SK-N-SH treated with all-trans-retinoic acid at 6 μM for 48 hours (cell line): ENCODE data around the gene AACS.

Source experiments
- ARNTL ChIP-seq: fragments of 450-650 bp; formaldehyde crosslinking; IDR thresholded peaks from 2 replicates; pipeline ENCODE4 v1.5.0; 2020; ENCODE audit warnings: low read depth, mild to moderate bottlenecking, moderate library complexity, borderline replicate concordance
- BACH2 ChIP-seq: fragments of 250-450 bp; sonication (Bioruptor Pico); IDR thresholded peaks from 2 replicates; pipeline ENCODE4 v1.9.0; 2021; ENCODE audit warnings: mild to moderate bottlenecking, borderline replicate concordance
- CSRNP3 ChIP-seq: fragments of 250-450 bp; sonication (Bioruptor Pico); IDR thresholded peaks from 2 replicates; pipeline ENCODE4 v1.5.1; 2021; ENCODE audit warnings: mild to moderate bottlenecking, moderate library complexity
- ESRRG ChIP-seq: fragments of 250-450 bp; sonication (Bioruptor Pico); IDR thresholded peaks from 2 replicates; pipeline ENCODE4 v1.6.1; 2021; ENCODE audit warnings: mild to moderate bottlenecking
- GLIS3 ChIP-seq: fragments of 250-450 bp; sonication (Bioruptor Pico); IDR thresholded peaks from 2 replicates; pipeline ENCODE4 v1.5.0; 2020; ENCODE audit warnings: mild to moderate bottlenecking, moderate library complexity
- ISL1 ChIP-seq: fragments of 250-450 bp; sonication (Bioruptor Pico); IDR thresholded peaks from 2 replicates; pipeline ENCODE4 v2.1.2; 2022; ENCODE audit warnings: mild to moderate bottlenecking, moderate library complexity
- PATZ1 ChIP-seq: fragments of 250-450 bp; sonication (Bioruptor Pico); IDR thresholded peaks from 2 replicates; pipeline ENCODE4 v1.8.0; 2020; ENCODE audit warnings: mild to moderate bottlenecking, moderate library complexity, borderline replicate concordance
- PPARA ChIP-seq: fragments of 250-450 bp; sonication (Bioruptor Pico); IDR thresholded peaks from 2 replicates; pipeline ENCODE4 v1.5.0; 2020; ENCODE audit warnings: mild to moderate bottlenecking, borderline replicate concordance
- TCF4 ChIP-seq: fragments of 250-450 bp; sonication (Bioruptor Pico); IDR thresholded peaks from 2 replicates; pipeline ENCODE4 v1.8.0; 2021; ENCODE audit warnings: mild to moderate bottlenecking, moderate library complexity, borderline replicate concordance
- ZFP3 ChIP-seq: fragments of 250-450 bp; sonication (Bioruptor Pico); IDR thresholded peaks from 2 replicates; pipeline ENCODE4 v1.5.0; 2020; ENCODE audit warnings: mild to moderate bottlenecking, moderate library complexity
- ZFP30 ChIP-seq: fragments of 450-650 bp; formaldehyde crosslinking; IDR thresholded peaks from 2 replicates; pipeline ENCODE4 v1.5.0; 2022; ENCODE audit warnings: mild to moderate bottlenecking, moderate library complexity
- ZNF8 ChIP-seq: fragments of 450-650 bp; formaldehyde crosslinking; IDR thresholded peaks from 2 replicates; pipeline ENCODE4 v1.5.0; 2020; ENCODE audit warnings: mild to moderate bottlenecking, moderate library complexity
- TF ChIP-seq, protein P1 (sequence below): fragments of 250-450 bp; sonication (Bioruptor Pico); IDR thresholded peaks from 2 replicates; pipeline ENCODE4 v1.8.0; 2021; ENCODE audit warnings: low read depth, mild to moderate bottlenecking, moderate library complexity, borderline replicate concordance
- TF ChIP-seq, protein P2 (sequence below): fragments of 250-450 bp; sonication (Bioruptor Pico); IDR thresholded peaks from 2 replicates; pipeline ENCODE4 v1.5.1; 2020; ENCODE audit warnings: low read depth, mild to moderate bottlenecking, moderate library complexity

DNA sequence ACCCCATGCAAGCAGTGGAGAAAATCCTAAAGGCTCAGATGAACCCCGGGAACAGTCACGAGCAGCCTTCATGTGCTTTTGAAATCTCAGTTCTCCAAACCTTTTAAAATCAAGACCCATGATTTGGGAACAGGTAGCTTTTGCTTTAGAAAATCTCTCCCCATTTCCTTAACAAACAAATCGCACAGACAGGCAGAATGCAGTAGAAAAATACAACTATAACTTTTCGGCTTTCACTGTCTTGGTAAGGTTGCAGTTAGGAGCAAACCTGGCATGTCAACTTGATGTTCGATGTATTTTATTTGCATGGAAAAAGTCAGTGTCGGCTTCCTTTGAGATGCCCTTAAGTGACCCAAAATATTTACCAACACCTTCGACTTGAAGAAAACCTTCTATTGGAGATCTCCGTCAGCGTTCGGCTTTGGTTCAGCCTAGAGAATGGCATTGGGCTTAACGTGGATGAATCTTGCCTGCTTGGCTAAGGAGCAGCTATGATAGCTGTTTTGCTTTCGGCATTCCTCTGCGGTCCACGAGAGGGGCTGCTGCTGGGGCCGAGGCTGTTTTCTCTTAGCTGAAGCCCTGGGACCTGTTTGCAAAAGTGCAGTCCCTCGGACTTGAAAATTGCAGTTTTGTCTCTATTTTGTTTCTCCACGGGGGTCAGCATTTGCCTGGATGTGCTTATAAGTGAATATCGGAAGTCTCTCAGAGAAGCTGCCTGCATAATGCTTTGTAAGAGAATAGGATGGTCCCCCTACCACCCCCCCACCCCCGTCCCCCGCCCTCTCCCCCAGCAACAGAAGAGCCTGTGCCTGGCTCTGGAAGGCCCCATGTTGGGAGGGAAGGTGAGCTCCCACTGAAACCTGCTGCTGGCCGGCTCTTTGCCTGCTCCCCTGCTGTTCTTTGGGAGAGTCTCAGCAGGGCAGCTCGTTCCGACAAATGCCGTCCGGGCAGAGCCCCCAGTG lies 122.8 kb downstream of the AACS start:
- TF ChIP-seq ARNTL (no peak), GLIS3 (CRISPR knock-in tag) (no peak), BACH2 (CRISPR knock-in tag) (no peak), PATZ1 (CRISPR knock-in tag) (no peak), TCF4 (CRISPR knock-in tag) (no peak), CSRNP3 (no peak), ISL1 (no peak), ZFP3 (no peak), ZNF8 (CRISPR knock-in tag) (no peak), PPARA (no peak), ZFP30 (CRISPR knock-in tag) (no peak), ESRRG (CRISPR knock-in tag) (no peak)
- TF ChIP-seq, protein P1, sequence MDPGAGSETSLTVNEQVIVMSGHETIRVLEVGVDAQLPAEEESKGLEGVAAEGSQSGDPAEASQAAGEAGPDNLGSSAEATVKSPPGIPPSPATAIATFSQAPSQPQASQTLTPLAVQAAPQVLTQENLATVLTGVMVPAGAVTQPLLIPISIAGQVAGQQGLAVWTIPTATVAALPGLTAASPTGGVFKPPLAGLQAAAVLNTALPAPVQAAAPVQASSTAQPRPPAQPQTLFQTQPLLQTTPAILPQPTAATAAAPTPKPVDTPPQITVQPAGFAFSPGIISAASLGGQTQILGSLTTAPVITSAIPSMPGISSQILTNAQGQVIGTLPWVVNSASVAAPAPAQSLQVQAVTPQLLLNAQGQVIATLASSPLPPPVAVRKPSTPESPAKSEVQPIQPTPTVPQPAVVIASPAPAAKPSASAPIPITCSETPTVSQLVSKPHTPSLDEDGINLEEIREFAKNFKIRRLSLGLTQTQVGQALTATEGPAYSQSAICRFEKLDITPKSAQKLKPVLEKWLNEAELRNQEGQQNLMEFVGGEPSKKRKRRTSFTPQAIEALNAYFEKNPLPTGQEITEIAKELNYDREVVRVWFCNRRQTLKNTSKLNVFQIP (CRISPR knock-in tag) = no peak
- TF ChIP-seq, protein P2, sequence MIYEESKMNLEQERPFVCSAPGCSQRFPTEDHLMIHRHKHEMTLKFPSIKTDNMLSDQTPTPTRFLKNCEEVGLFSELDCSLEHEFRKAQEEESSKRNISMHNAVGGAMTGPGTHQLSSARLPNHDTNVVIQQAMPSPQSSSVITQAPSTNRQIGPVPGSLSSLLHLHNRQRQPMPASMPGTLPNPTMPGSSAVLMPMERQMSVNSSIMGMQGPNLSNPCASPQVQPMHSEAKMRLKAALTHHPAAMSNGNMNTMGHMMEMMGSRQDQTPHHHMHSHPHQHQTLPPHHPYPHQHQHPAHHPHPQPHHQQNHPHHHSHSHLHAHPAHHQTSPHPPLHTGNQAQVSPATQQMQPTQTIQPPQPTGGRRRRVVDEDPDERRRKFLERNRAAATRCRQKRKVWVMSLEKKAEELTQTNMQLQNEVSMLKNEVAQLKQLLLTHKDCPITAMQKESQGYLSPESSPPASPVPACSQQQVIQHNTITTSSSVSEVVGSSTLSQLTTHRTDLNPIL (CRISPR knock-in tag) = no peak
